GM18867 (cell line): ENCODE results near the gene ADCY9.

Source experiments
- ATAC-seq: cut with Tn5 transposase; IDR thresholded peaks from one replicate; pipeline ENCODE4 v1.9.1; 2021; ENCODE audit warnings: mild to moderate bottlenecking, moderate library complexity; ENCODE audit not compliant: unreplicated experiment

ADCY9 gene

GRCh38 chr16:4096509-4096908 is 19.7 kb downstream of the ADCY9 start:
- ATAC-seq, result no peak

DNA sequence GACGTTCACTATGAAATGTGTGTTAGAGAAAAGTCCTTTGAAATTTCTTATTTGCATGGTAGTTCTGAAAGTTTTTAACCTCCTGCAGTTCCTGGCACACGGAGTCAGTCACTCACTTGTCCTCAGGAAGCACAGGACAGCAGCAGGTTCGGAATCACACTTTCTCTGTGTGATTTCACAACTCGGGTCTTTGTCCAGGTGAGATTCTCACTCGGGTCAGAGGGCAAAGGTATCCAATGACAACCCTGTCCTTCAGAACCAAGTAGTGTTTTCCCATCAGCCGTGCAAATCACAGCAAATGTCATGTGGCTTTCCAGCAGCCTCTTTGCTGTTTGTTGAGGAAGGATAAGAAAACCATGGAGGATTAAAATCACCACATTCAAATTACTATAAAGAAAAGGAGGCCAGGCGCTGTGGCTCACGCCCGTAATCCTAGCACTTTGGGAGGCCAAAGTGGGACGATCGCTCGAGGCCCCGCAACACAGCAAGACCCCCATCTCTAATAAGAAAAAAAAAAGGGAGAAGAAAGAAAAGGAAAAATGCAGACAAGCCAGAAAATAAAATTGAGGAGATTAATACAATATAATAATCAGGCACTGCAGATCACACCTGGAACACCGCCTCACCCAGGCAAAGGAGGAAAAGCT is 22.0 kb downstream of the ADCY9 start:
- ATAC-seq, result no peak

GRCh38 chr16:4093495-4094126 is 22.6 kb downstream of the ADCY9 start:
- ATAC-seq, result no peak

- ATAC-seq, result no peak
Observed at GRCh38 chr16:4092547-4093265, 23.5 kb downstream of the ADCY9 start.

- no peak for ATAC-seq
Observed at GRCh38 chr16:4091240-4092012, 24.8 kb downstream of the ADCY9 start.

DNA sequence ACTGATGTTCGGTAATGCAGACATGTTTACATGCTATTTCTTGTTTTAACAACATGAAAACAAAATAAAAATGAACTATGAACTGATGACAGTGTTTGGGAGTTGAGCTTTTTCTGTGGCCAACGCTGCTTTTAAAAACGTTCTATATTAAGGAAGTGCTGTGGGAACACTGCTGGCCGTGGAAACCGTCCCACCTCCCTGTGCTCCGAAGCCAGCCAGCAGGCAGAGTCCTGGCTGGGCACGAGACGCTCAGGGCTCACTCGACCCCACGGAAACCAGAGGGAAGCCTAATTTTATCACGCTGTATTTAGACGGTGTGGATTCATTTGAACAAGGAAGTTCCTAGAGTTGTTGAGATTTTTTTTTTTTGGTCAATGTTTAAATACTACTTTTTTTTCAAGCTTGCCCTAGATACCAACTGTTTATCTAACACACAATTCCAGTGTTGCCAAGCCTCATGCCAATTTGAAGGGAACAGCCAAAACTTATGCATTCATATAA is 25.8 kb downstream of the ADCY9 start:
- ATAC-seq, result no peak

DNA sequence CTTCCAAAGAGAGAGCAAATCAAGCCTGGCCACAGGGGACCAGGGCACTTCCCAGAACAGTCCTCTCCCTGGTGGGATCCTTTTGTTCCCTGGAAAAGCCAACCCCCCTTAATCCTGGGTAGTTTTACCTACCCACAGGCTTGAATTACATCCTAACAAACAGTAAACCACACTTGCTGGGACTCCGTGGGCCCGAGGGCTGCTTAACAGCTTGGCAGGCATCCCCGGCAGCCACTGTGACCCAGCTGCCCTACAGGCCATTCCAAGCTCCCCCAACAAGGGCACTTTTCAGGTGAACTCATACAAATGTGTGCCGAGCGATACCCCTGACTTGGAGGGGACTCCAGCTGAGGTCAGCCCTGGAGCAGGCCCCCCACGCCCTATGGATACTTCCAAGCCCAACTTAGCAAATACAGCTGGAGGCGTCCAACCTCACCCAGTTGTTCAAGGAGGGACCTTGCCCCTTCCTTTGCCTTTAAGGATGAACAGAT is 26.4 kb downstream of the ADCY9 start:
- ATAC-seq, result no peak

- ATAC-seq, result no peak
Observed at GRCh38 chr16:4089251-4089810, 26.9 kb downstream of the ADCY9 start.

DNA sequence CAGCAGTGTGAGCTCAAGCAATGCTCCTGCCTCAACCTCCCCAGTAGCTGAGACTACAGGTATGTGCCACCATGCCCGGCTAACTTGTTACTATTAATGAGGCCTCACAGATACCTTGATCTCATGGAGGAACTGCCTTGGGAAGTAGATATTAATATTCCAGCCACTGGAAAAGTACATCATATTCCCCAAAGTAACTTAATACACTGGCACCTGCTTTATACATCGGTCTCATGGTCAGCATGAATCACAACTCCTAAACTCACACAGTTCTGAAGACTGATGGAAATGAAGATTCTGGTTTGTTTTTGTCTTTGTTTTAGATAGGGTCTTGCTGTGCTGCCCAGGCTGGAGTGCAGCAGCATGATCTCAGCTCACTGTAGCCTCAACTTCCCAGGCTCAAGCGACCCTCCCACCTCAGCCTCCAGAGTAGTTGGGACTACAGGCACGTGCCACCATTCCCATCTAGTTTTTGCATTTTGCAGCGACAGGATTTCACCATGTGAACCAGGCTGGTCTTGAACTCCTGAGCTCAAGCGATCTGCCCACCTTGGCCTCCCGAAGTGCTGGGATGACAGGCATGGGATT is 28.2 kb downstream of the ADCY9 start:
- no peak for ATAC-seq

DNA sequence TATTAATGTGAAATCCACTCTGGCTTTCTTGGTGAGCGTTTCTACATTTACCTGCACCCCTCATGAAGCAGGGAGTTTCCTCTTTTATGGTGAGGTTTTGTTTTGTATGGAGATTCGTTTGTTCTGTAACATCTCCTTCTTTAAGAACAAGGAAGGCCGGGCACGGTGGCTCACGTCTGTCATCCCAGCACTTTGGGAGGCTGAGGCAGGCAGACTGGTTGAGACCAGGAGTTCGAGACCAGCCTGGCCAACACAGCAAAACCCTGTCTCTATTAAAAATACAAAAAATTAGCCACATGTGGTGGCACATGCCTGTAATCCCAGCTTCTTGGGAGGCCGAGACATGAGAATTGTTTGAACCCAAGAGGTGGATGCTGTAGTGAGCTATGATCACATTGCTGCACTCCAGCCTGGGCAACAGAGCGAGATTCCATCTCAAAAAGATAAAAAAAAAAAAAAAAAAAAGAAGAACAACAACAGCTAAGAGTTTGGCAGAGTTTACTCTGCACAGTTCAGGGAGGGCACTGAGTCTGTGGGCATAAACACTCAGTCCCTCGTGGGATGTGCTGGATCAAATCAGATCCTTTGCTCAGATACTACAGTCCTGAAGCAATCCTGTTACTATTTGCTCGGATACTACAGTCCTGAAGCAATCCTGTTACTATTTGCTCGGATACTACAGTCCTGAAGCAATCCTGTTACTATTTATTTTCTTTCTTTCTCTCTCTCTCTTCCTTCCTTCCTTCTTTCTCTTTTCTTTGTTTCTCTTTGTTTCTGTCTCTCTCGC is 28.9 kb downstream of the ADCY9 start:
- ATAC-seq, result no peak

DNA sequence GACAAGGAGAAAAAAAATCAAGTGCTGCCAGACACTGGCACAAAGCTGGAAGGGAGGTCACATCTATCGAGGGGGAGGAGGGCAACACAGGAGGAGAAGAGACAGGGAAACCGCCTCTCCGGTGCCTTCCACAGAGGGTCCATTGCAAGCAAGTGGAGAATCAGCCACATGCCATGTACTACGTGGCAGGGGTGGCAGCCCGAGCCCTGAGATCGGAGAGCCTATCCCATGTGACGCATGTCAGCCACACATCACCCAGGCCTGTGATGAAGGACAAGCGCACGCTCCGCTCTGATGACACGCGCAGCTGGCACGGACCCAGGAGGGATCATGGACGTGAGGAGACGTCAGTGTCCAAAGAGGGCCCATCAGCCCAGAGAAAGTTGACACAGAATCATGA is 30.1 kb downstream of the ADCY9 start:
- ATAC-seq, result no peak

DNA sequence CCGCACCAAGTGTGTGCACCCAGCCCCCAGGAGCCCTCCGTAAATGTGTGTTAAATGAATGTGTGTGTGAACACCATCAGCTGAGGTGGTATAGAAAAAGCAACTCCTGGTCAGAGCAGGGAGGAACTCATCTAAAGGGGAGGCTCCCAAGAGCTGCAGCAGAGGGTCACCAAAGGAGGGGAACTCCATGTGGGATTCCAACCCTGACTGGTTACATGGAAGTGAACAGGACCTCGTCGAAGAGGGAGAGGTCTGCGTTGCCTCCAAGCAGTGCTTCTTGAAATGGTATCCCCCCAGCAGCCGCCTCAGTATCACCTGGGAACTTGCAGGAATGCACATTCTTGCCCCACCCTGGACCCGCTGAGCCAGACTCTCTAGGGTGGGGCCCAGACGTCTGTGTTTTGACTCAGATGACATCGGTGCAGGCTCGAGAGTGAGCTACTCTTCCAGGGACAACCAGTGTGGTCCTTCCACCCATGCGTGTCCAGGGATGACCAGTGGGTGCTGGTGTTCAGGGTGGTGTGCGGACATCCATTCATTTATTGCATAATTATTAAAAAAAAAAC is 30.8 kb downstream of the ADCY9 start:
- no peak for ATAC-seq

GRCh38 chr16:4083347-4083870 is 32.8 kb downstream of the ADCY9 start:
- ATAC-seq, result no peak

DNA sequence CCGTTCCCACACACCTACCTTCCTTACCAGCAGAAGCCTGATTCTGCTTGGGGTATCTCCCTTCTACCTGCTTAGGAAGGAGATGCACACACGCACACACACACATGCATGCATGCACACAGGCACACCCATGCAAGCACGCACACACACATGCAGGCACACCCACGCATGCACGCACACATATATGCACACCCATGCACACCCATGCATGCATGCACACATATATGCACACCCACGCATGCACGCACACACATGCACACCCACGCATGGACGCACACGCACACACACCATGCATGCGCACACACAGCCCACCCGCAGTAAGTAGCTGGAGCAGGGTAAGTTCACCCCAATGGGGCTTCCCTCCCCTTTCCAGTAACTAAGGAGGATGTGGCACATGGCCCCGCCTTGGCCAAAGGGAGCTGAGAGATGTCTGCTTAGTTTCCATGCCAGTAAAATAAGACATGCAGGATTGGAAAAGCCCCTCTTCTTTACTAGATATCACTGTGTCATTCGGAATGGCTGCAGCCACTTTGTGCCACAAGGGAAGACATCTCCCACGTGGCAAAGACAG is 33.7 kb downstream of the ADCY9 start:
- no peak for ATAC-seq

DNA sequence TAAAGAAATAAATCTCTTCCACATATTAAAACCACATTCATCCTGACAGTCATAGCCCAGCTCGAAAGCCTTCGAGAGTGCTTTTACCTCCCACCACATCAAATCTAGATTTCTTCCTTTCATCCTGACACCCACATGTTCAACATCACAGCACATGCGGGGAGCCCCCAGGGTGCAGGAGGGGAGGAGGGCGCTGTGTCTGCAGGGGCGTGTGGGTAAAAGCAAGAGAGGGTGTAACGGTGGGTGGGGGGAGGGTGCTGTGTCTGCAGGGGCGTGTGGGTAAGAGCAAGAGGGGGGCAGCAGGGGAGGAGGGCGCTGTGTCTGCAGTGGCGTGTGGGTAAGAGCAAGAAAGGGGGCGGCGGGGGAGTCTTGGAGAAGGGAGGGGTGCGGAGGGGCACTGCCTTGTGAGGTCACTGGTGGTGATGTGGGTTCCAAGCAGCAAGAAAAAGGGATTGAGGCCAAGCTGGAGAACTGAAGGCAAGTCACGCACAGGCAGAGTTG is 34.7 kb downstream of the ADCY9 start:
- no peak for ATAC-seq

DNA sequence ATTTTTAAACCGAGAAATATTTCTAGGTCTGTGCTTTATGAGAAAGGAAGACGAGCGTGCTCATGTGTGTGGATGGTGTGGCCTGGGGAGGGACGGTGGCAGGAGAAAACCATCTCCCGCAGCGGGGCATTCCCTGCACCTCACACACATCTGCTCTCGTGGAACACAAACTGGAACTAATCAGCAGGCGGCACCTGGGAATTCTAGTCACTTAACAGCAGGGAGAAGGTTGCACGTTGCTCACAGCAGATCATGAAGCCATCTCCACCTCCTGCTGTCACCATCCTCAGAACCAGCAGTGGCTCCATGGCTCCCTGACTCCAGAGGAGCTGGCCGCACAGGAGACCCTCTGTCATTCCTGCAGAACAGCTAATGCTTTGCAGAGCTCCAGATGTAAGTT is 35.2 kb downstream of the ADCY9 start:
- no peak for ATAC-seq

DNA sequence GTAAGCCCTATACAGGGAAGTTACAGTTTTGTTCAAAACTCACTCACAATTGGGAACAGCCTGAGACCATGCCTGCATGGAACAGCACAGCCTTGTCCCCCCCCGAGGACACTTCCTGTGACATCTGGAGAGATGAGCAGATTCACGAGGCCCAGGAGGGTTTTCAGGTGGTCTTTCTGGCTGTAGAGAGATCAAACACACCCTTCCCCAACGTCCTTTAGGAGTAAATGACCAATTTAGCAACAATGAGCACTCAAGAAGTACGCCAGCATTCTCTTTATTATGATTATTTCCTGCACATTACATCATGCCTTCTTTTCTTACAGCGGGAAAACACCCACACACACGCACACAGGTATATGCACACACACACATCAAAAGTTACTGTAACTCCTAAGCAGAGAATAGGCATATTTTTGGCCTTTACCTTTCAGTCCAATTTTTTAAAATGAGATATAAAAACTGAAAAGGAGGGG is 39.0 kb downstream of the ADCY9 start:
- ATAC-seq, result no peak

DNA sequence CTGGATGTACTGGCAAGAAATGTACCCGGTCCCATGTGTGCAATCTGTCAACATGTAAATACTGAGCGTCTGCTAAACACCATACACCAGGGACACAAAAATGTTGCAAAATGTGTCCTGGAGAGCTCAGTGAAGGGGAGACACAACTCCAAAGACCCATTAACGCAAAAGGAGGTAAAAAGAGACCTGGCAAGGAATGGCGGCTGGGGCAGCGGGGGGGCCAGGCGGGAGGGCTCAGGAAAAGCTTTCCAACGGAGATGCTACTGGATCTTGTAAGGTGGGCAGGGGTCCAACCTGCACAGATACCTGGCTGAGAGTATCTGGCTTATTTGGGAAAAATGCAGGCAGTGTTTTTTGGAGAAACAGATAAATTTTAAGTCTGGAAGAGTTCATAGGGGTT is 40.7 kb downstream of the ADCY9 start:
- no peak for ATAC-seq
